ENCODE measurements around the gene TBXAS1.

The TBXAS1 gene

DNA sequence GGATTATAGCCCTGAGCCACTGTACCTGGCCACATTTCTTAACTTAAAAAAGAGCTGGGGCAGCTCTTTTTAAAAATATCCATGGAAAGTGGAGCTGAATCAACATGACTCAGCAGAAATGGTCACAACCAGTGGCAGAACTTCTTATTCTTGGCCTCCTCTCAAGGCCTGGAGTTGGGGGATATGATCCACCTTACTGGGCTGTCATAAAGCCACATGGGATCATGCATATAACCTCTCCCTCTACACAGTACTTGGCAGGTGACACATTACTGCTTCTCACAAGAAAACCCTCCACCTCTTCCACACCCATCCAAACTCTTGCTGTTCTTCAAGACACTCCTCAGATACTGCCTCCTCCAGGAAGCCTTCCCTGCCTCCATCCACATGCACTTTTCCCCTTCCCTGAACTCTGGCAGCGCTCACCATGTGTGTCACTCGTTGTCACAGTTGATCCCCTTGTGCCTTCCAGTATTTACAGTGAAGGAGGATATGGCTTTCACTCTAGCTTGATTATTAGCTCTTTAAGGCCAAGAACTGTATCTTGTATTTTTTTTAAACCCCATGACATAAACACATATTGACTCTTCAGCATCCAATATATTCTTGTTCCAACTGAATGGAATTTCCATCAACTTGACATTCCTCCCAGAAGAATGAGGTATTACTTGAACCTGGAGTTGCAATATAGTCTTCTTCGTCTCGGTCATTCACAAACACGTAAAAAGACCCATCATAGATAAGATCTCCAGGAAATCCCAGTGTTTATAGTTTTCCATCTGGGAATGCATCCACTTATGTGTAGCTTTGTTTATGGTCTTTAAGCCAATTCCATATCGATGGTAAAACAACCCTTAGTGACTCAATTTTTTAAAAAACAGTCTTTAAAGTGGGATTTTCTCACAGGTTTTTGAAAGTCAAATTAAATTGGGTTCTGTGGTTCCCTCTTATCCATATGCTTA is 85.5 kb downstream of the TBXAS1 start:
- TF ChIP-seq, protein P1, sequence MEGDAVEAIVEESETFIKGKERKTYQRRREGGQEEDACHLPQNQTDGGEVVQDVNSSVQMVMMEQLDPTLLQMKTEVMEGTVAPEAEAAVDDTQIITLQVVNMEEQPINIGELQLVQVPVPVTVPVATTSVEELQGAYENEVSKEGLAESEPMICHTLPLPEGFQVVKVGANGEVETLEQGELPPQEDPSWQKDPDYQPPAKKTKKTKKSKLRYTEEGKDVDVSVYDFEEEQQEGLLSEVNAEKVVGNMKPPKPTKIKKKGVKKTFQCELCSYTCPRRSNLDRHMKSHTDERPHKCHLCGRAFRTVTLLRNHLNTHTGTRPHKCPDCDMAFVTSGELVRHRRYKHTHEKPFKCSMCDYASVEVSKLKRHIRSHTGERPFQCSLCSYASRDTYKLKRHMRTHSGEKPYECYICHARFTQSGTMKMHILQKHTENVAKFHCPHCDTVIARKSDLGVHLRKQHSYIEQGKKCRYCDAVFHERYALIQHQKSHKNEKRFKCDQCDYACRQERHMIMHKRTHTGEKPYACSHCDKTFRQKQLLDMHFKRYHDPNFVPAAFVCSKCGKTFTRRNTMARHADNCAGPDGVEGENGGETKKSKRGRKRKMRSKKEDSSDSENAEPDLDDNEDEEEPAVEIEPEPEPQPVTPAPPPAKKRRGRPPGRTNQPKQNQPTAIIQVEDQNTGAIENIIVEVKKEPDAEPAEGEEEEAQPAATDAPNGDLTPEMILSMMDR (IDR thresholded peaks at IDR 0.05; ENCODE audit: extremely low read depth, missing control alignments) = no peak
- no peak for DNase-seq (ENCODE audit: low spot score)

DNA sequence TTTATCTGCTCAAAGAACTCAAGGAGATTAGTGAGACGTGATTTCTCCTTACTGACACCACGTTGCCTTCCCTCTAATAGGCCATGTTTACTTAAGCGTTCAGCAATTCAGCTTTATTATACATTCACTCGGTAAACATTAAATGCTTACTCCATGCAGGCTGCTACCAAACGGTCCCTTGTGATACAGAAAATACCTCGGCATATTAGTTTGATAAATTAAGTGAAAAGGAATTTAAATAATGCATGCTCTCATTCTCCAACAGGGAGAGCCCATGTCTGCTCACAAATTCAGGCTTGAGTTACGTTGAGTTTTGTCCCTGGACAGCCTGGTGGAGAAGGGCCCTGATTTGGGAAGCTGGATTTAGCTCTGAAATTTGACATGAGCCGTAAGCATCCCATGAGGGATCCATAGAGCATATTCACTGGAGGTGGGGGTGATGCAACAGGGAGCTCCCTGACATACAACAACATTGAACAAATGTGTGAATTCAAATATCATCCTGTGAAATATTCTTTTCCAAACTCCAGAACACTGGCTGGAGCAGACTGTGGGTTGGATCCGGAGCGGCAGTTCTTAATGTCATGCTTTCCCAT is 86.3 kb downstream of the TBXAS1 start:
- TF ChIP-seq, protein P1 (IDR thresholded peaks at IDR 0.05; ENCODE audit: extremely low read depth, missing control alignments) = no peak
- no peak for DNase-seq (ENCODE audit: low spot score)

DNA sequence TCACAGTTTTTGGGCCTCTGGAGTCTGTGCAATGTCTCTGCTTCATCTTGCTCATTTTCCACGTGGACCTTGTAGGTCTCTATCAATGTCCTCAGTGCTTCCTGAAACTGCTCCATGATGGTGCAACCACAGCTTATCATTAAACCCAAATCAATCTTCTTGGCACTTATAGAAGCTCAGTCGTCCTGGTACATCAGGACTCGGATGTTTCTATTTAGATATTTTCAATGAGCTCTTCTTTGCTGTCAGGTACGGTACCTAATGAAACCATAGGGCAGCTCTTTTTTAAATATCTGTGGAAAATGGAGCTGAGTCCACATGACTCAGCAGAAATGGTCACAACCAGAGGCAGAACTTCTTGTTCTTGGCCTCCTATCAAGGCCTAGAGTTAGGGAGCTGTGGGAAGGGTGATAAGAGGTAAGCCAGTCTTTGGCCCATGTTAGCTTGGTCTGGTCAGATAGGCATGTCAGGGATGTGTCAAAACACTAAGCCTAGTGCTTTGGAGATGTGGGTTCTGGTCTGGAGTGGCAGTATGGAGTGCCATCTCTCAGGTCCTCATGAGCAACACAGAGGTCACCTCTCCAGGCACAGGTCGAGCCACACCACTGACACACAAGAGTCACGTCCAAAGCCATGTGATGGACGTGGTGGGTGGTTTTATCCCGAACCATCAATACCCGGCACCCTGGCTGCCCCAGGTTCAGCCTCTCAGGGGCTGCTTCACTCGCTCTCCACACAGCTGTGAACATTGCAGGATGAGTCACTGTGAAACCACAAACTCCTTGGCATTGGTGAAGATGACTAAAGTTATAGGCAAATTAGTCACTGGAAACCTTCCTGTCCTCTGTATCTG is 87.0 kb downstream of the TBXAS1 start:
- TF ChIP-seq, protein P1 (IDR thresholded peaks at IDR 0.05; ENCODE audit: extremely low read depth, missing control alignments) = no peak
- peak; percentile 75 for DNase-seq (ENCODE audit: low spot score)

DNA sequence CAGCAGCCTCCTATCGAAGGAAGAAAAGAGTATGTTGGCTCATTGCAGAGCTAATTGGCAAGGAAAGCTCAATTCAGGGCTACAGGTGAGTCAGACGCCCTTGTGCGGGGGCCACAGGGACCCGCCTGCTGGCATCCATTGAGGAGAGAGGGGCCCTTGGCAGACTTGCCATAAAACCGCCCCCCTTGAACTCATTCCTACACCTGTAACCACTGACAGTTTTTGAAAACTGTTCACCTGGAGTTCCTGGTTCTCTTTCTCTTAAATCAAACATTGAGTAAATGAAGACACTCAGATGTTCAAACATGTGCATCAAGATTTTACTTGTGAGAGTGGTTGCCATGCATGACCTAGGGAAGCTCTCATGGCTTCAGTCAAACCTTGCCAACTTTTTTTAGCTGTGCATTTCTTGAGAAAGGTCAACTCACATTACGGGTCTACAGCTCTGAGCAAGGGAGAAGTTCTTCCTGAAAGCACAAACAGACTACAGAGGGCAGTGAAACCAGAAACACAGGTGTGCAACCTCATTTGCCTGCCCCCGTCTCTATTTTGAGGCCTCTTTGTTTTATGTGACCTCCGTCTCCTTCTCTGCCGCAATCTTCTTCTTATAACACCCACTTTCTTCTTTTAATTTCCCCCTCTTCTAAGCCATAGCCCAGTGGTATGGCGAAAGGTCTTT is 87.8 kb downstream of the TBXAS1 start:
- TF ChIP-seq, protein P1 (IDR thresholded peaks at IDR 0.05; ENCODE audit: extremely low read depth, missing control alignments) = no peak
- DNase-seq (ENCODE audit: low spot score) = peak; percentile 73

DNA sequence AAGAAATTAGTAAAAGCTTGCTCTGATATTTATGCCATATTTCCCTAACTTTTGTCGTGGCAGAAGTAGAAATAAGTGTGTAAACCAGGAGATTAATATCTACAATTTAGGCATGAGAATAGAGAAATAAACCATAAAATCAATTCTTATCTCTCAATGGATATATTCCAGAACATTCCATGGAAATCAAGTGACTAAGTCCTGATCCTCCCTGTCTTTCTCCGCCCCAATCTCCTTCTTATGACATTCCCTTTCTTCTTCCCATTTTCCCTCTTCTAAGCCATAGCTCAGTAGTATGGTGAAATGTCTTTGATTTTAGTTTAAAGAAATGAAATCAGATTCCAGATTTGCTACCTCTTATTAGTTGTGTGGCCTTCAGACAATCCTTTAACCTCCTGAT is 88.8 kb downstream of the TBXAS1 start:
- no peak for DNase-seq (ENCODE audit: low spot score)
- TF ChIP-seq, protein P1 (IDR thresholded peaks at IDR 0.05; ENCODE audit: extremely low read depth, missing control alignments) = no peak

DNA sequence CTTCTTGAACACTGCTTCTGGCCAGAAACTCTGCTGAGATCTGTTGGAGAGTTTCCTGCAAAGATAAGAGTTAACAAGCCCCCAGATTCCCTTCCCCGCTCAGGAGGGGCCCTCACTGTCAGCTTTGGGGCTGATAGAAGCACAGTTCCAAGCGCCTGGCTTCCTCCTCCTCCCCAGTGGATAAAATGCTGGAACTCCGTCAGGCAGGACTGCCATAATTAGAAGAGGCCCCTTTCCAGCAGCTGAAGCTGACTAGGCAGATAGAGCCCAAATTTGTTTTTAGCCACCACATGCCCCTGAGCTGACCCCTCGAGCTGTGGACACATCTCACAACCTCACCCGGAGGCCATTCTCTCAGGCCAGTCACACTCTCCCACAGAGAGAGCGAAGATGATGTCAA is 89.4 kb downstream of the TBXAS1 start:
- TF ChIP-seq, protein P1 (IDR thresholded peaks at IDR 0.05; ENCODE audit: extremely low read depth, missing control alignments) = no peak
- DNase-seq (ENCODE audit: low spot score) = no peak
